GM19372 (cell line): Measurements from ENCODE around the gene TMEM38B.
A peak's percentile ranks its signal among the peaks of the same experiment; 100 is the strongest.

Experiments used
- ATAC-seq: cut with Tn5 transposase; IDR thresholded peaks from one replicate; pipeline ENCODE4 v1.9.1; 2021; ENCODE audit warnings: mild to moderate bottlenecking, low read depth, moderate library complexity; ENCODE audit not compliant: unreplicated experiment

Gene TMEM38B, protein sequence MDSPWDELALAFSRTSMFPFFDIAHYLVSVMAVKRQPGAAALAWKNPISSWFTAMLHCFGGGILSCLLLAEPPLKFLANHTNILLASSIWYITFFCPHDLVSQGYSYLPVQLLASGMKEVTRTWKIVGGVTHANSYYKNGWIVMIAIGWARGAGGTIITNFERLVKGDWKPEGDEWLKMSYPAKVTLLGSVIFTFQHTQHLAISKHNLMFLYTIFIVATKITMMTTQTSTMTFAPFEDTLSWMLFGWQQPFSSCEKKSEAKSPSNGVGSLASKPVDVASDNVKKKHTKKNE

DNA sequence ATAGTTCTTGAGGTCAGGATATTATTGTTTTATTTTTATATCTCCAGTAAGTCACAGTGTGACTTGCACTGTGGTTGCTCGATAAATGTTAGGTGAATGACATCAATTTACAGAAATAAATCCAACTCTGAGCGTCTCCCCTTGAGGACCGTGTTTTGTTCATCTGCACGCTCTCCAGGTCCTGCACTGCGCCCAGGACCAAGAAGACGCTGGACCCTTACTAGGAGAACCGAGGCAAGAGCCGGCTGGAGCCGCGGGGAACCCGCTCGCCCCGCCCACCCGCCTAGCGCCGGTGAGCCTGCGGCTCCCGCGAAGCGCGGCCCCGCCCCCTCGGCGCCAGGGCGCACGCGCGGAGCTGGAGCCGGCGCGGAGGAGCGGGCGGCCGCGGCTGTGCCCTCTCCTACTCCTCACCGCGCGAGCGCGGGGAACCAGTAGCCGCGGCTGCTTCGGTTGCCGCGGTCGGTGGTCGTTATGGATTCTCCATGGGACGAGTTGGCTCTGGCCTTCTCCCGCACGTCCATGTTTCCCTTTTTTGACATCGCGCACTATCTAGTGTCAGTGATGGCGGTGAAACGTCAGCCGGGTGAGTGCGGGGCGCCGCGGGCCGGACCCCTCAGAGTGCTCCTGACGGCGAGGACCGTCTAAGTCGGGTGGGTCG is at the start of gene TMEM38B:
TMEM38B (plus strand) TSS at position 352 of the 658 bp plus-strand sequence; CDS start at position 472, 120 bp downstream.
- ATAC-seq = peak; percentile 68

DNA sequence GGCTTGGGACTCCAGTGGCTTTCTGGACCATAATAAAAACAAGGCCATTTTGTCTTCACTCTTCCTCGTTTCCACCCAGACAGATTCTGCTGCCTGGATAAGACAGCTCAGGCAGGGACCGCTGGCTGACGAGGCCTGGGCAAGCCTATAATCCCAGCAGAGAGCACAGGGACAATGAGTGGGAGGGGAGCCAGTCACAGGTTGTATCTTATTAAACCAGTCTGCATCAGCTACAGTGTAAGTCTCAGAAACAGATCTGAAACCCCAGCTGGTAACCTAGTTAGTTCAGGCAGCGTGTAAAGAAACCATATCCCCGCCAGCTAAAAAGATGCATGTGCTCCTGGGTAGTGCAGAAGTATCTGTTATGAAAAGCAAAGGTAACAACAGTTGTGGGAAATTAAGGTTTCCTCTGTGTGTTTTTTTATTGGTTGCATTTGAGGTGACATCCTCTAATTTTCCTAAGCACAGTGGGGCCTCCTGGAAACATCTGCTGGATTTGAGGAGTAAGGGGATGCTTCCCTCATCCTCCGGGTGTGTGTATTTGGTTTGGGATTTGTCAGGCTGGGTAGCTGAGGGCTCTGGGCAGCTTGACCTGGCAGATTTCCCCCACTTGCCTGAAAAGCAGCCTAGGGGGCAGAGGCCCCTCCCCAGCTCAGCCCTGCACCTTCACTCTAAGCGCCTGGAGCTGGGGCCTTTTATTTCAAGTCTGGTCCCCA is 47.3 kb upstream of the TMEM38B start:
- no peak for ATAC-seq

DNA sequence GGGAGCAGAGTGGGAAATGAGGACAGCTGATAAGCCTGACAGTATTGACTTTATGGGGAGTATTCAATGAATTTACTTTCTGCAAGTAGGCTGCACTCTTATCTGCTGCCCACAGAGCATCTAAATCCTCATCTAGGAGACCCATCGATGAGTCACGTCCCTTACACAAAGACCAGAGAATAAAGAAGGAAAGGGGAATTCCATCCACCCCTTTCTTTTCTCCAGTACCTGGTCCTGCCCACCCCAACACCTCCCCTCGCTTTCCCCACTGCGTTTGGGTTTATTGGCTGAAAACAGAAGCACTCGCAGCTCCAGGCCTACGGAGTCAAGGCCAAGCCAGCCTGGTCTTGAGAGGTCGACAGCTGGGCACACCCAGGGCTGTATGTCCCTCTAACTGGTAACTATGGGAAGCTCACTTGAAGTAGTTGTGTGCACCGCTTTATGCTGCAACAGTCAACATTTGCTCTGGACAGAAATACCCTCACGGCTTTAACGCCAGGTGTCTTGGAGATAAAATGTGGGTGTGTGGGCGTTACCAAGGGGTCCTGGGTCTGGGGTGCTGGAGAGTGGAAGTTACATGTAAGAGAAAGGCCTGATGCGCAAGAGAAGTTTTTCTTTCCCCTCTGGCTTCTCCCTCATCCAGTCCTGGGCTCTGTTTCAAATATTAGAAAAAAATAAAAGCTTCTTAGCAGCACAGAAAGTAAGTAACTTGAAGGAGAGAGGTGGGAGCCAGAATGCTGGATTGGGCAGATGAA is 46.6 kb upstream of the TMEM38B start:
- no peak for ATAC-seq

DNA sequence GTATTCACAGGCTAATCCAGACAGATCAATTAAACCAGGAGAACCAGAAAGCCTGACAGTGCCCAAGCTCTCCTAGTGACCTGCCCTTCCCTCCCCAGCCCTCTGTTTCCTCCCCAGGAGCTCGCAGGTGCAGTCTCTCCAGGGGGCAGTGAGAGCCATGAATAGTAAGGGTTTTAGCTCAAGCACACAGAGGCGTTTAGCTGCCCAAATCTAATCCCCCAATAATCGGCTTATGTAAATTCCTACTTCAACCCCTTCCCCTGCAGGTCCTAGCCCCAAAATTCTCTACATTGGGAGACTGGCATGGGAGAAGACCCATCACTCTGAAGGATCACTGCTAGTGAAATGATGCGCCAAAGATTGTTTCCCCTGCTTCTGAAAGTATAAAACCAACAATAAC is 42.5 kb upstream of the TMEM38B start:
- ATAC-seq = no peak

DNA sequence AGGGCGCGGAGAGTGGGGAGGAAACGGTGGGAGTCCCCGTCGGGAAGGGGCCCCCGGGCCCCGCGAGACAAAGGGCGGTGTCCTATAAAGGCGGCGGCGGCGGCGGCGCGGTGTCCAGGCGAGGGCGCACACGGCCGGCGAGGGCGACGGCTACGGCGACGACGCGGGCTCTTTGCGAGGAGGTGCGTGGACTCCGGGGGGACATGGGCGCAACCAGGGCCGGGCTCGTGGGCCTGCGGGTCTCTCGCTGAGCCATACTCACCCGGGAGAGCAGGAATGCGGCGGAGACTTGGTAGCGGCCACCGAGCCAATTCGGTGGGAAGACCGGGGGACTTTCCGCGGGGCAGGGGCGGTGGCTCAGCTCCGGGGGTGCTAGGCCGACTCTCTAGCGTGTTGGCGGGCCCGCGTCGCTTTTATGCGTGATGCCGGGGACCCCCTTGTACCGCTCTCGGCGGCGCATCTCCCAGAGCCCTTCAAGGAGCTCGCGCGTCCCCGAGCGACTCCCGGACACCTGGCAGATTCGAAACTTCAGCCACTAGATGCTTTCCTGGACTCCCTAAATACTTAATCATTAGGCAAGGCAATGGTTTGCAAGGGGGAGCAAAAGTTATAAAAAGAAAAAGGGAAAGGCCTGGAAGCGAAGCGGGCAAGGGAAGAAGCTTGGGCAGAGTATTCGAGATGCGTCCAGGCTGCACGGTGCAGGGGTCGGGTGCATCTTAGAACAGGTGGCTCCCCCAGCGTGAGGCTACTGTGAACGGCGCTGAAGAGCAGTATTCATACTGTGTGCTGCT is 38.0 kb upstream of the TMEM38B start:
- peak; percentile 53 for ATAC-seq

DNA sequence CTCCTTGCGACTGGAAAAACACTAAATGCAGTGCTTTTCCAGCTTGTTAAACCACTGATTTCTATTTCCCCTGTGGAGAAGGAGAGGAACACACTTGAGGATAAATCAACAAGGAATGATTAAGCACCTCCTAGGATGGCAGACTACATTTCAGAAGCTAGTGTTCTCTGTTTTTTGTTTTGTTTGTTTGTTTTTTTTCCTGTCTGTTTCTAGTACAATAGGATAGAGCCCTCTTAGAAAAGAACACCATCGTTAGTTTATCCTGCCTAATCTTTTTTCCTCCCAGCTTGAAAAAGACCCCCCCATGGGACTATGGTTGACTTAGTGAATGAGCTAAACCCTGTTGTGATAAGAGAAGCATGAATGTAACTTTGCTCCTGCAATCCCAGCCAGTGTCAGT is 36.0 kb upstream of the TMEM38B start:
- no peak for ATAC-seq

DNA sequence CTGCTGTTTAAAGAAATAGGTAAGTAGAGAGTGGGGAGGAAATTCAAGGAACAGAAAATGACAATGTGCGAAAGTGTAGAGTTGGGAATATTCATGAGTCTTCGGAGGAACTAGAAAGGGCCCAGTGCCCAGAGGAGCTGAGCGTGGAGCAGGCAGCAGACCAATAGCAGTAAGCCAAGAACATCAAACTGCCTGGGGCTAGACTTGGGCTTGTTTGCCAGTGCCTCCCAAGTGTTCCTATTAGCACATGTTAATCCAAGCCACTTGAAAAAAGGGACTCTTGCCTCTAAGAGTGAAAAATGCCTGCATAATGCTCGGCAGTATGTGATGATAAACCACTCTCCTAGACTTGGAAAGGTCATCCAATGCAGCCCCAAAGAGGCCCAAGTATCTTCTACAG is 33.3 kb upstream of the TMEM38B start:
- ATAC-seq = no peak

DNA sequence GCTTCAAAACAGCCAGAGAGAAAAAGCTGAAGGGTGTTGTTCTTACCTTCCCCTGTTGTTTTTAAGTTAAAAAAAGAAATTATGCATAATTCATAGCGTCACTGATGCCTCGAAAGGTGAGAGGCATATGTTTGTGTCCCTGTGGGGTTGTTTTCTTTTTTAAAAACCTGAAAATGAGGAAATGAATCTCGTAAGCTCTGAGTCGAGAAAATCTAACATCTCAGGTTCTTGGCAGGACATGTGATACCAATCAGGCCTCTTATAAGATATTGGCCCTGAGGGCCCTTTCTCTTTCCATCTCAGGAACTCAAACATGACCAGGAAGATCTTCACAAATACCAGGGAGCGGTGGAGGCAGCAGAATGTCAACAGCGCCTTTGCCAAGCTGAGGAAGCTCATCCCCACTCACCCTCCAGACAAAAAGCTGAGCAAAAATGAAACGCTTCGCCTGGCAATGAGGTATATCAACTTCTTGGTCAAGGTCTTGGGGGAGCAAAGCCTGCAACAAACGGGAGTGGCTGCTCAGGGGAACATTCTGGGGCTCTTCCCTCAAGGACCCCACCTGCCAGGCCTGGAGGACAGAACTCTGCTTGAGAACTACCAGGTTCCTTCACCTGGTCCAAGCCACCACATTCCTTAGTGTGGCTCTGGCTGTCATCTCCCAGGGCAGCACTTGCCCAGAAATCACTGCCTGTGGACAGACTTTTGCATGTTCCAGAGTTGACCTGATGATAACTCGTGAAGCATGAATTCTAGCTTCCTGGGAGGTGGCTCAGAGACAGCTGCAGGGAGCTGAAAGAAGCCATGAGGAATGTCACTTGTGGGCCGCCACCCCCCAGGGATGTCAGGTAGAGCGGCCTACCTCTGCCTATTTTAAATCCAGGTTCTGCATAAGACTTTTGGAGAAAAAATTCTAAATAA is 31.9 kb upstream of the TMEM38B start, which contains the start of gene TAL2:
TAL2 (plus strand) TSS at position 274 of the 921 bp plus-strand sequence; CDS start at position 314, 40 bp downstream.
- ATAC-seq = peak; percentile 79

DNA sequence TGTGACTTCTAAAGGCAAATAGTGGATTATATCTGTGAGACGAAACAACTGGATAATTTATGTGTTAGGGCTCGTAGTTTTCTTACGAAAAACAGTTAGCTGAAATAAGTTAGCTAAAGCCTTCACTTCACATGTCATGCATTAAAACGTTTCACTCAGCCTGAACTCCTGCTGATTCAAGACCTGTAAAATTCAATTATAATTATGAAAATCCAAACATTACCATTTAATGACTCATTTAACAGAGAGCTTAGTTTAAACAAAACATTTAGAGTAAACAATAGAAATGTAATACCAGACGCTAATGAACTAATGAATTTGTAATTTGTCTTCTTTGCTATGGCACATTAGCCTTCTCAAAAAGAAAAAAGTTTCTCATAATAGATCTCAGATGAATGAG is 30.4 kb upstream of the TMEM38B start:
- no peak for ATAC-seq

DNA sequence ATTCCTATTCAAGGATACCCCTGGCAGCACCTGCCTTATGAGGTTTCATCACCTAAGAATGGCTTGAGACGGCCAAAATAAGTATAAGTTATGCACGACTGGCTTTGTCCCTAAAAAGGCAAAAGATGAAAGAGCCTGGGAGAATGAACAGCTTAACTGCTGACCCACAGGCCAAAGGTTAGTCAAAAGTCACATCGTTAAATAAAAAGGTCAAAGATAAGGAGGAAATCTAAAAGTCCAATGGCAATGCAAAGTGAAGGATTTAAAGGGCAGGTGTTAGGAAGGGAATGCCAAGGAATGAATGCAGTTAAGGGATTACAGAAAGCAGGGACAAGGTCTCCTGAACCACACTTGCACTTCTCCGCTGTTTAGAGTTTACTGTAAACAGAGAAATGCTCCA is 26.5 kb upstream of the TMEM38B start:
- no peak for ATAC-seq

DNA sequence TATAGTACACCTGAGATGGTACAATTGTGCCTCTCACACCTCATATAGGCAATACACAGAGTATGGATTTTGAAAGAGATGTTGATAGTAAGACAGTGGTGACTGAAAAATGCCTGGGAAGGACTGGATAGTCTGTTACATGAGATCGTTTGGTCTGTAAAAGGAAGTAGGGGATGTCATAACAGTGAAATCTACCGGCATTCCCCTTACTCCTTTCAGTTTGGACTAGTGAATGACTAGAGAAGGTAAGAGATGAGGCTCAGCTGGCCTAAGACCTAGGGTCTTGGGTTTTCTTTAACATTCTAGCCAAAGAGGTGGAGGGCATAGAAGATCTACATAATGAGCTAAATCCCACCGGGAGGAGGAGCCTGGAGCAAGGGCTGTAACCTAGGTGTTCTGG is 24.0 kb upstream of the TMEM38B start:
- no peak for ATAC-seq

DNA sequence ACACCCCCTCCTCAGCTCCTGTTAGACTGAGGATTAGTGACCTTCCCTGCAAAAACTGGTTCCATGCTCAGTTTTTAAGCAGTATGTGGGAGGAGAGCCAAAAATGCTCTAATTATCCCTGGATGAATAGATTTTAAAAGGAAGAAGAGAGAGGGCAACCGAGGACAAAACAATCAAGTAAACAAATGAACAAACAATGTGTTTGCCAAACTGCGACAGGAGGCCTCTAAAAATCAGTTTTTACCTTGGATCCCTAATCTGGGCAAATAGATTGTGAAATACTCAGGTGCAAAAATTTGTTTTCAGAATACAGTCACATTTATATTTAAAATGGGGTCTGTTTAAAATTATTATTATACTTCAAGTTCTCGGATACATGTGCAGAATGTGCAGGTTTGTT is 23.6 kb upstream of the TMEM38B start:
- no peak for ATAC-seq

DNA sequence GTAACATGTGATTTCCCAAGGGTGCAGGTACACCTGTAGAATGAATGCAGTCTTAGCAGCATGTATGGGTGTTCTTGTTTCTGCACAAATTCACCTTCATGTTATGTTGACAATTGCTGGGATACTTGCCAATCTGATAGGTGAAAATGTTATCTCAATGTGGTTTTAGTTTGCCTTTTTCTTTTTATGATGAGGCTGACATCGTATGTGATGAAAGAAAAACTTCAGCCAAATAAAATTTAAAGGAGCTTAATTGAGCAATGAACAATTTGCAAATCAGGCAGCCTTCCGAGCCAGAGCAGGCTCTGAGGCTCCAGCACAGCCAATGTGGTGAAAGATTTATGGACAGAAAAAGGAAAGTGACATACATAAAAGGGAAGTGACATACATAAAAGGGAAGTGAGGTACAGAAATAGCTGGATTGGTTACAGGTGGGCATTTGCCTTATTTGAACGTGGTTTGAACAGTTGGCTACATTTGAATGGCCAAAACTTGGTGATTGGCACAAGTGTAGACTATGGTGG is 21.6 kb upstream of the TMEM38B start:
- ATAC-seq = no peak

DNA sequence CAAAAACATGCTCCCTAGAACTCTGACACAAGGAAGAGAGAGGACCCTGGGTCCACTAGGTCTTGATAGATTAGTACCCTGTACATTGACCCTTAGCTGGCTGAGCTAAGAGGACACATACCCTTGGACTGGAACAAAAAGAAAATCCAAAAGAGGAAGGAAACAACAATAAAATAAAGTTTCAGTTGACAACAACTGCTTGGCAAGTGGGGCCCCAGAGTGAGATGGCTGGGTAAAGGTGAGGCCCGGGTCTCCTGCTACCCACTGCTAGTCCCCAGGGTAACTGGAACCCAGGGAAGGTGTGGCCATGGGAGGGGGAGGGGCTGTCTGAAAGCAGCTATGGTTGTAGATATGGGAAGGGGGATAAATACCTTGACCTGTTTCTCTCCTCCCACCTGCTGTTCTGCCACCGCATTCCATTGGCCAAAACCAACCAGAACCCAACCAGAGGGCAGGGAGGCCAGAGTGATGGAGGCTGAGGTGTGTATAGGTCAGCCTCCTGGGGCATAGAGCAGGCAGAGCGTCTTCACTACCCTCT is 20.4 kb upstream of the TMEM38B start:
- ATAC-seq = no peak

DNA sequence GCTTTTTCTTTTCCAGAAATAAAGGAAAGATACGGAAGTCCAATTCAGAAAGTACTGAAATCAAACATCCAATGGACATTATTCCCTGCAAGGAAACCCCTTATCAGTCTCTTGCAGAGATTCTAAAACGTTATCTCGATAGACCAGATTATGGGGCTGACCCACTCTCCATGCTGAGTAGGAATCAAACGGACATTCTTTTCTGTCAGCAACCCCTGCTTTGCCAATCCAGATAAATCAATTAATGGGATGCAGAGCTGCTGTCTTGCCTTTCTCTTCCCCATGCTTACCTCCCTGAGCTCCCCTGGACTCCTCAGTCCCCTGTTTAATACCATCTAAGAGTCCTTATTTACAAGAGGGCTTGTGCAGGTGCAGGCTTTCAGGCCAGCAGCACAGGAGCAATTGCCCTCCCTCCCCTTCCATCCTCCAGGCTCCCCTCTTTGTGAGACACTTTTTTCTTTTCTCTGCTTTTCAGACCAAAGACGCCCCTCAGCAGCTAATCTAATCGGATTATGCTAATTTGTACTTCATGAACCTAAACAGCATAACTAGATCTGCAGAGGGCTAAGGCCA is 17.9 kb upstream of the TMEM38B start:
- ATAC-seq = no peak

DNA sequence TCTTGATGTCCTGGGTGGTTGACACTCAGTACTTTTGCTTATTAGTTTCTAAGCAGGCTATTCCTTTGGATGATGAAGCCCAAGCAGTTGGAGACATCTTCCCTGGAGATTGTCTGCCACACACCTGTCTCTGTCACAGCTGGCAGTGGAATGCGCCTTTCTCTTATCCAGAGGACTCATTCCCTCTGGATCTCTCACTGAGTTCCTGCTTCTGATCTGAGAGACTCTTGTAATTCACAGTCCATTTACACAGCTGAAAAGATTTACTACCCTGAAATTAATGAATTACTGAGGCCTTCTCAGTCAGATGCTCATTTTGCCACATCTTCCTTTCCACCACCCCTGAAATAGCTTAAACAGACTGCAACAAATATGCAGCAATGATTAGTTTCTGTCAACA is 16.2 kb upstream of the TMEM38B start:
- no peak for ATAC-seq

DNA sequence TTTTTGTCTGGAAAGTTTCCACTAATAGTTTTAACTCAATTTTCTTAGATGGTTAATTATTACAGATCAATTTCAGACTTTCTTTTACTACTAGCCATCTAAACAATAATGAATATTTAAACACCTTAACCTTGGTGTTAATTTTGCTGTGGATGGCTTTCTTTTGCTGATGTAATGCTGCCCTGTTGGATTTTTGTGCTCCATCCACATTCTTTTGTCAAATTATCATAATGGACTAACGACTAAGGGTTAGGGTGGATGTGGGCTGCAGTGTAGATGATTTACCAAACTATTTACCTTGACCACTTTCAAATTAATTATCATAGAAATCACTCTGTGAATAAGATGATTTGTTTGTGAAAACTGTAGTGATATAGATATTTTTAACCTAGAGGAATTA is 15.6 kb upstream of the TMEM38B start:
- no peak for ATAC-seq
